Measurements from ENCODE around the gene CASP2.

- peak; percentile 51 for TF ChIP-seq CTCF (conservative IDR thresholded peaks at IDR 0.05; ENCODE audit: low read length)
- TF ChIP-seq EZH2phosphoT487 (IDR thresholded peaks at IDR 0.05; ENCODE audit: borderline replicate concordance): no peak
Observed at GRCh38 chr7:143321734-143322133, 33.6 kb downstream of the CASP2 start.
